HCT116 (cell line): Measurements from ENCODE around the gene SPIN1. TPM values are rescaled to one million over a fixed set of nuclear protein-coding genes. Genes with fewer than 3 reads are reported as not detected.

Source experiments
- ATAC-seq: fragments of 200-7000 bp; cut with Tn5 transposase; 2 replicates; pipeline ENCODE4 v1.9.1; 2020; ENCODE audit warnings: mild to moderate bottlenecking, moderate library complexity
- BruUV-seq: library from RNA; stranded (reverse); fragments of 400-500 nt; replicated peaks from 2 replicates; lab custom pipeline; 2021; lab: Mats Ljungman, UMichigan
- CTCF ChIA-PET: fragments of 300-600 bp; sonication (Branson Sonifier 250); formaldehyde crosslinking; loops from one replicate; lab custom pipeline; 2021; ENCODE audit warnings: antibody characterized with exemption; lab: Charles Lee
- POLR2A ChIA-PET: fragments of 300-600, 350-600 bp; sonication (Branson Sonifier 250); formaldehyde crosslinking; loops from one replicate; lab custom pipeline; 2021; ENCODE audit warnings: antibody characterized with exemption; lab: Charles Lee
- RAD21 ChIA-PET, 2 experiments: fragments of 300-600 bp; sonication (Branson Sonifier 250); formaldehyde crosslinking; loops; one replicate each; lab custom pipeline; 2023; ENCODE audit warnings: low total read pairs in 2 of 2; ENCODE audit not compliant: uncharacterized antibody in 2 of 2, unreplicated experiment in 2 of 2, low non-redundant PET in 1 of 2; lab: Charles Lee
- DNase-seq: peaks from one replicate; pipeline ENCODE4 v3.0.0-alpha.2; 2010; ENCODE audit warnings: low read depth, low spot score
- H2AFZ ChIP-seq: fragments of 200-600 bp; shearing (Covaris generic), sonication (generic); 2 replicates; pipeline ENCODE4 v1.6.1; 2017; ENCODE audit warnings: low read depth, mixed run types, mixed read lengths, antibody characterized with exemption, low read length; ENCODE audit not compliant: poor library complexity, severe bottlenecking
- H3K27ac ChIP-seq: 2 replicates; pipeline ENCODE4 v1.5.1; 2012; ENCODE audit warnings: low read depth, low read length
- H3K27me3 ChIP-seq: fragments of 200-600 bp; sonication (generic); 2 replicates; pipeline ENCODE4 v1.6.1; 2016; ENCODE audit warnings: mixed run types, low read length, mixed read lengths; ENCODE audit not compliant: insufficient read depth
- H3K36me3 ChIP-seq, 2 experiments: fragments of 200-500 bp in 1 of 2; fragments of 200-600 bp in 1 of 2; sonication (Bioruptor generic) in 1 of 2; sonication (generic) in 1 of 2; 2 replicates each; pipeline versions ENCODE4 v1.5.1 to v1.6.1; 2014 to 2016; ENCODE audit warnings: low read length in 2 of 2, inconsistent platforms in 1 of 2, mixed read lengths in 1 of 2, mixed run types in 1 of 2; ENCODE audit not compliant: insufficient read depth in 2 of 2, control insufficient read depth in 1 of 2
- H3K4me1 ChIP-seq, 2 experiments: fragments of 200-600 bp in 1 of 2; sonication (generic) in 1 of 2; 2 replicates each; pipeline versions ENCODE4 v1.5.1 to v1.6.1; 2012 to 2017; ENCODE audit warnings: low read length in 2 of 2, inconsistent platforms in 1 of 2, mild to moderate bottlenecking in 1 of 2, mixed read lengths in 1 of 2, mixed run types in 1 of 2, moderate library complexity in 1 of 2; ENCODE audit not compliant: insufficient read depth in 2 of 2, control insufficient read depth in 1 of 2
- H3K4me2 ChIP-seq: fragments of 200-600 bp; sonication (generic); 2 replicates; pipeline ENCODE4 v1.6.1; 2017; ENCODE audit warnings: mixed run types, low read length, mixed read lengths
- H3K4me3 ChIP-seq, 2 experiments: fragments of 200-600 bp in 1 of 2; sonication (generic) in 1 of 2; replicated peaks in 1 of 2; 2 replicates each; pipeline ENCODE4 v1.5.1; 2011 to 2016; ENCODE audit warnings: low read length in 2 of 2, control low read depth in 1 of 2, low read depth in 1 of 2, mild to moderate bottlenecking in 1 of 2, mixed read lengths in 1 of 2, mixed run types in 1 of 2
- H3K79me2 ChIP-seq: fragments of 200-600 bp; sonication (generic); 2 replicates; pipeline ENCODE4 v1.6.1; 2017; ENCODE audit warnings: mild to moderate bottlenecking, mixed run types, low read length, moderate library complexity, mixed read lengths; ENCODE audit not compliant: insufficient read depth
- H3K9ac ChIP-seq: fragments of 200-600 bp; sonication (generic); 2 replicates; pipeline ENCODE4 v1.6.1; 2016; ENCODE audit warnings: low read length, mixed read lengths
- H3K9me2 ChIP-seq: fragments of 200-600 bp; sonication (generic), shearing (Covaris generic); 2 replicates; pipeline ENCODE4 v1.6.1; 2017; ENCODE audit warnings: mixed run types, mild to moderate bottlenecking, moderate library complexity; ENCODE audit not compliant: insufficient read depth
- H3K9me3 ChIP-seq, 2 experiments: fragments of 200-500 bp in 1 of 2; fragments of 200-600 bp in 1 of 2; sonication (Bioruptor generic) in 1 of 2; sonication (generic) in 1 of 2; 2 replicates each; pipeline ENCODE4 v1.6.1; 2014 to 2017; ENCODE audit warnings: low read length in 2 of 2, mixed read lengths in 2 of 2, inconsistent platforms in 1 of 2, low read depth in 1 of 2, mild to moderate bottlenecking in 1 of 2, mixed run types in 1 of 2, moderate library complexity in 1 of 2; ENCODE audit not compliant: control insufficient read depth in 1 of 2, insufficient read depth in 1 of 2
- H4K20me1 ChIP-seq: fragments of 200-600 bp; sonication (generic), shearing (Covaris generic); 2 replicates; pipeline ENCODE4 v1.6.1; 2017; ENCODE audit warnings: mixed run types, mild to moderate bottlenecking, moderate library complexity; ENCODE audit not compliant: insufficient read depth
- CBX3 ChIP-seq: IDR thresholded peaks from 2 replicates; pipeline ENCODE4 v1.6.1; 2012; ENCODE audit warnings: low read depth
- CEBPB ChIP-seq: IDR thresholded peaks from 2 replicates; pipeline ENCODE4 v1.6.1; 2012; ENCODE audit warnings: low read depth
- EGR1 ChIP-seq: IDR thresholded peaks from 2 replicates; pipeline ENCODE4 v1.6.1; 2012; ENCODE audit warnings: low read depth
- ELF1 ChIP-seq: IDR thresholded peaks from 2 replicates; pipeline ENCODE4 v1.6.1; 2012; ENCODE audit warnings: low read depth, borderline replicate concordance
- EZH2 ChIP-seq: fragments of 200-600 bp; sonication (generic); IDR thresholded peaks from 2 replicates; pipeline ENCODE4 v1.6.1; 2017; ENCODE audit warnings: antibody characterized with exemption, mixed run types
- EZH2phosphoT487 ChIP-seq: fragments of 200-600 bp; IDR thresholded peaks from 2 replicates; pipeline ENCODE4 v1.6.1; 2018; ENCODE audit warnings: antibody characterized with exemption, borderline replicate concordance
- FOSL1 ChIP-seq: IDR thresholded peaks from 2 replicates; pipeline ENCODE4 v1.6.1; 2012; ENCODE audit warnings: low read depth
- JUND ChIP-seq: IDR thresholded peaks from 2 replicates; pipeline ENCODE4 v1.6.1; 2012
- POLR2A ChIP-seq: IDR thresholded peaks from 2 replicates; pipeline ENCODE4 v1.7.0; 2011; ENCODE audit warnings: borderline replicate concordance; ENCODE audit not compliant: insufficient read depth, insufficient read length; ENCODE audit errors: extremely low read depth
- POLR2AphosphoS5 ChIP-seq: IDR thresholded peaks from 2 replicates; pipeline ENCODE4 v1.6.1; 2011; ENCODE audit warnings: mild to moderate bottlenecking, low read depth, low read length, moderate library complexity
- SIN3A ChIP-seq: IDR thresholded peaks from 2 replicates; pipeline ENCODE4 v1.6.1; 2012; ENCODE audit warnings: low read depth
- SP1 ChIP-seq: IDR thresholded peaks from 2 replicates; pipeline ENCODE4 v1.6.1; 2012; ENCODE audit warnings: low read depth
- SRF ChIP-seq: IDR thresholded peaks from 2 replicates; pipeline ENCODE4 v1.6.1; 2012; ENCODE audit warnings: low read depth
- TCF7L2 ChIP-seq: IDR thresholded peaks from 2 replicates; pipeline ENCODE4 v1.7.0; 2011; ENCODE audit warnings: borderline replicate concordance, inconsistent platforms; ENCODE audit not compliant: insufficient read depth, insufficient read length; ENCODE audit errors: extremely low read depth
- YY1 ChIP-seq: IDR thresholded peaks from 2 replicates; pipeline ENCODE4 v1.6.1; 2011; ENCODE audit warnings: low read length, low read depth, moderate library complexity, mild to moderate bottlenecking; ENCODE audit not compliant: insufficient replicate concordance; ENCODE audit errors: extremely low read depth
- intact Hi-C: fragments of 100-400 bp; cut with micrococcal nuclease; formaldehyde crosslinking; loops from 2 replicates; pipeline ENCODE4 v1.10.0; 2022
- total RNA-seq: library from RNA; stranded (reverse); gene quantifications from one replicate; pipeline ENCODE4 v1.2.1, GENCODE V29; 2021; ENCODE audit not compliant: unreplicated experiment
- TF ChIP-seq, protein P1 (sequence below): IDR thresholded peaks from 2 replicates; pipeline ENCODE4 v1.6.1; 2012
- TF ChIP-seq, protein P2 (sequence below): IDR thresholded peaks from 2 replicates; pipeline ENCODE4 v1.6.1; 2012; ENCODE audit warnings: low read depth
- TF ChIP-seq, protein P3 (sequence below), 3 experiments: fragments of 200-600 bp in 1 of 3; sonication (generic) in 1 of 3; IDR thresholded peaks in 2 of 3; conservative IDR thresholded peaks in 1 of 3; 2 replicates each; pipeline ENCODE4 v1.5.1; 2012 to 2017; ENCODE audit warnings: low read depth in 2 of 3, low read length in 2 of 3, antibody characterized with exemption in 1 of 3, borderline replicate concordance in 1 of 3, control low read depth in 1 of 3, mild to moderate bottlenecking in 1 of 3, mixed read lengths in 1 of 3, mixed run types in 1 of 3, moderate library complexity in 1 of 3; ENCODE audit not compliant: insufficient read depth in 1 of 3
- TF ChIP-seq, protein P4 (sequence below): IDR thresholded peaks from 2 replicates; pipeline ENCODE4 v1.6.1; 2011; ENCODE audit warnings: mild to moderate bottlenecking, low read length, moderate library complexity; ENCODE audit not compliant: insufficient replicate concordance; ENCODE audit errors: extremely low read depth
- TF ChIP-seq, protein P5 (sequence below): IDR thresholded peaks from 2 replicates; pipeline ENCODE4 v1.6.1; 2012

SPIN1 gene
- total RNA-seq, 1 experiment from 2014 or later: 74.0 TPM

DNA sequence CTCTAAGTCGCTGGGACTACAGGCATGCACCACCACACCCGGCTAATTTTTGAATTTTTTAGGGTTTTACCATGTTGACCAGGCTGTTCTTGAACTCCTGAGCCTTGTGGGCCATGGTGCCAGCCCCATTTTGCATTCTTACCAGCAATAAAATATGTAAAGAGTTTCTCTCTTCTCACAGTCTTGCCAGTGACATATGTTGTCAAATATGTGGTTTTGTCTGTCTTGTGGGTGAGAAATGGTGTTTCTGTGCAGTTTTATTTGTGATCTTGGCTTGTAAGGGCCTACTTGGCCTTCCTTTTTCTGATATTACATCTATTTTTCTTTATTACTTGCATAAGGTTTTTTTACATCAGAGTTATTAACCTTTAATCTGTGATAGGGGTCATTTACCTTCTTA, 47.1 kb downstream of the SPIN1 start:
- no peaks in the 10 kb centered on the region for H3K9me2 ChIP-seq
- peaks cover 13% of the 10 kb centered on the region; the same call in 1 of the 2 replicates for H4K20me1 ChIP-seq
- H3K36me3 ChIP-seq: 0 out of 4 replicates have a peak, but pooled peaks cover 0 to 2% of the 10 kb centered on the region in 2 experiments
- CTCF ChIA-PET: no interaction called here
- H3K4me1 ChIP-seq: peaks cover 0 to 14% of the 10 kb centered on the region in 2 experiments; a peak in 1 of 4 replicates
- intact Hi-C loops: no loop called here
- peaks cover 84% of the 10 kb centered on the region for H3K79me2 ChIP-seq
- no TSS peak for BruUV-seq
- no peak for ATAC-seq
- no peak overlapping the region for H3K4me2 ChIP-seq
- RAD21 ChIA-PET: no interaction called here
- no peak overlapping the region for H3K27ac ChIP-seq
- H3K27me3 ChIP-seq: no peaks in the 10 kb centered on the region
- H3K9me3 ChIP-seq: no peaks in the 10 kb centered on the region
- H3K4me3 ChIP-seq: no peak overlapping the region
- no peak overlapping the region for H3K9ac ChIP-seq
- no peak for DNase-seq
- POLR2A ChIA-PET: interaction anchor here (0.8 kb wide), 1 partner anchor 15 kb away, joined by 3 read pairs; no protein-coding TSS in a partner anchor
- TF ChIP-seq JUND (no peak), SIN3A (no peak), CEBPB (no peak), POLR2AphosphoS5 (no peak), EZH2 (no peak), YY1 (no peak), EGR1 (no peak), EZH2phosphoT487 (no peak), SP1 (no peak), SRF (no peak), CBX3 (no peak), ELF1 (no peak), POLR2A (no peak), TCF7L2 (no peak), FOSL1 (no peak)
- TF ChIP-seq, protein P1, sequence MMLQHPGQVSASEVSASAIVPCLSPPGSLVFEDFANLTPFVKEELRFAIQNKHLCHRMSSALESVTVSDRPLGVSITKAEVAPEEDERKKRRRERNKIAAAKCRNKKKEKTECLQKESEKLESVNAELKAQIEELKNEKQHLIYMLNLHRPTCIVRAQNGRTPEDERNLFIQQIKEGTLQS: no peak
- TF ChIP-seq, protein P2, sequence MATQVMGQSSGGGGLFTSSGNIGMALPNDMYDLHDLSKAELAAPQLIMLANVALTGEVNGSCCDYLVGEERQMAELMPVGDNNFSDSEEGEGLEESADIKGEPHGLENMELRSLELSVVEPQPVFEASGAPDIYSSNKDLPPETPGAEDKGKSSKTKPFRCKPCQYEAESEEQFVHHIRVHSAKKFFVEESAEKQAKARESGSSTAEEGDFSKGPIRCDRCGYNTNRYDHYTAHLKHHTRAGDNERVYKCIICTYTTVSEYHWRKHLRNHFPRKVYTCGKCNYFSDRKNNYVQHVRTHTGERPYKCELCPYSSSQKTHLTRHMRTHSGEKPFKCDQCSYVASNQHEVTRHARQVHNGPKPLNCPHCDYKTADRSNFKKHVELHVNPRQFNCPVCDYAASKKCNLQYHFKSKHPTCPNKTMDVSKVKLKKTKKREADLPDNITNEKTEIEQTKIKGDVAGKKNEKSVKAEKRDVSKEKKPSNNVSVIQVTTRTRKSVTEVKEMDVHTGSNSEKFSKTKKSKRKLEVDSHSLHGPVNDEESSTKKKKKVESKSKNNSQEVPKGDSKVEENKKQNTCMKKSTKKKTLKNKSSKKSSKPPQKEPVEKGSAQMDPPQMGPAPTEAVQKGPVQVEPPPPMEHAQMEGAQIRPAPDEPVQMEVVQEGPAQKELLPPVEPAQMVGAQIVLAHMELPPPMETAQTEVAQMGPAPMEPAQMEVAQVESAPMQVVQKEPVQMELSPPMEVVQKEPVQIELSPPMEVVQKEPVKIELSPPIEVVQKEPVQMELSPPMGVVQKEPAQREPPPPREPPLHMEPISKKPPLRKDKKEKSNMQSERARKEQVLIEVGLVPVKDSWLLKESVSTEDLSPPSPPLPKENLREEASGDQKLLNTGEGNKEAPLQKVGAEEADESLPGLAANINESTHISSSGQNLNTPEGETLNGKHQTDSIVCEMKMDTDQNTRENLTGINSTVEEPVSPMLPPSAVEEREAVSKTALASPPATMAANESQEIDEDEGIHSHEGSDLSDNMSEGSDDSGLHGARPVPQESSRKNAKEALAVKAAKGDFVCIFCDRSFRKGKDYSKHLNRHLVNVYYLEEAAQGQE: no peak
- TF ChIP-seq, protein P3, sequence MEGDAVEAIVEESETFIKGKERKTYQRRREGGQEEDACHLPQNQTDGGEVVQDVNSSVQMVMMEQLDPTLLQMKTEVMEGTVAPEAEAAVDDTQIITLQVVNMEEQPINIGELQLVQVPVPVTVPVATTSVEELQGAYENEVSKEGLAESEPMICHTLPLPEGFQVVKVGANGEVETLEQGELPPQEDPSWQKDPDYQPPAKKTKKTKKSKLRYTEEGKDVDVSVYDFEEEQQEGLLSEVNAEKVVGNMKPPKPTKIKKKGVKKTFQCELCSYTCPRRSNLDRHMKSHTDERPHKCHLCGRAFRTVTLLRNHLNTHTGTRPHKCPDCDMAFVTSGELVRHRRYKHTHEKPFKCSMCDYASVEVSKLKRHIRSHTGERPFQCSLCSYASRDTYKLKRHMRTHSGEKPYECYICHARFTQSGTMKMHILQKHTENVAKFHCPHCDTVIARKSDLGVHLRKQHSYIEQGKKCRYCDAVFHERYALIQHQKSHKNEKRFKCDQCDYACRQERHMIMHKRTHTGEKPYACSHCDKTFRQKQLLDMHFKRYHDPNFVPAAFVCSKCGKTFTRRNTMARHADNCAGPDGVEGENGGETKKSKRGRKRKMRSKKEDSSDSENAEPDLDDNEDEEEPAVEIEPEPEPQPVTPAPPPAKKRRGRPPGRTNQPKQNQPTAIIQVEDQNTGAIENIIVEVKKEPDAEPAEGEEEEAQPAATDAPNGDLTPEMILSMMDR (IDR thresholded peaks at IDR 0.05 in 2 of 3, conservative IDR thresholded peaks at IDR 0.05 in 1 of 3; ENCODE audit: borderline replicate concordance in 1 of 3, insufficient read depth in 1 of 3, low read depth in 2 of 3, low read length in 2 of 3): no peak
- TF ChIP-seq, protein P4, sequence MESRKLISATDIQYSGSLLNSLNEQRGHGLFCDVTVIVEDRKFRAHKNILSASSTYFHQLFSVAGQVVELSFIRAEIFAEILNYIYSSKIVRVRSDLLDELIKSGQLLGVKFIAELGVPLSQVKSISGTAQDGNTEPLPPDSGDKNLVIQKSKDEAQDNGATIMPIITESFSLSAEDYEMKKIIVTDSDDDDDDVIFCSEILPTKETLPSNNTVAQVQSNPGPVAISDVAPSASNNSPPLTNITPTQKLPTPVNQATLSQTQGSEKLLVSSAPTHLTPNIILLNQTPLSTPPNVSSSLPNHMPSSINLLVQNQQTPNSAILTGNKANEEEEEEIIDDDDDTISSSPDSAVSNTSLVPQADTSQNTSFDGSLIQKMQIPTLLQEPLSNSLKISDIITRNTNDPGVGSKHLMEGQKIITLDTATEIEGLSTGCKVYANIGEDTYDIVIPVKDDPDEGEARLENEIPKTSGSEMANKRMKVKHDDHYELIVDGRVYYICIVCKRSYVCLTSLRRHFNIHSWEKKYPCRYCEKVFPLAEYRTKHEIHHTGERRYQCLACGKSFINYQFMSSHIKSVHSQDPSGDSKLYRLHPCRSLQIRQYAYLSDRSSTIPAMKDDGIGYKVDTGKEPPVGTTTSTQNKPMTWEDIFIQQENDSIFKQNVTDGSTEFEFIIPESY: no peak
- TF ChIP-seq, protein P5, sequence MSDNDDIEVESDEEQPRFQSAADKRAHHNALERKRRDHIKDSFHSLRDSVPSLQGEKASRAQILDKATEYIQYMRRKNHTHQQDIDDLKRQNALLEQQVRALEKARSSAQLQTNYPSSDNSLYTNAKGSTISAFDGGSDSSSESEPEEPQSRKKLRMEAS: no peak
- H2AFZ ChIP-seq: no peak overlapping the region
